ENCODE results near the gene SEMA5A. TPM values are rescaled to one million over a fixed set of nuclear protein-coding genes. Genes with fewer than 3 reads are reported as not detected.

SEMA5A gene
- total and polyA plus RNA-seq, 2 donors (not counting 1 experiment from before 2014, with no cell fraction given) = not detected

GRCh38 chr5:9186069-9186468 is 359.8 kb downstream of the SEMA5A start:
- Histone ChIP-seq H3K4me2 (replicated peaks; ENCODE audit: low read depth, low read length, poor library complexity, severe bottlenecking) (no peak overlapping the region), H3K79me2 (ENCODE audit: control insufficient read depth, insufficient read depth, low read length) (no peaks in the 10 kb centered on the region), H3K4me1 (ENCODE audit: control insufficient read depth in 2 of 2, insufficient read depth in 2 of 2, low read length in 2 of 2) (no peaks in the 10 kb centered on the region), H3K4me3 (ENCODE audit: control extremely low read depth in 1 of 5, extremely low read depth in 1 of 5, insufficient read depth in 1 of 5, low read depth in 2 of 5, low read length in 4 of 5) (no peak overlapping the region), H4K20me1 (ENCODE audit: control insufficient read depth, insufficient read depth, low read length, poor library complexity, severe bottlenecking) (no peaks in the 10 kb centered on the region), H2AFZ (ENCODE audit: insufficient read depth, low read depth, low read length, poor library complexity, severe bottlenecking) (no peak overlapping the region), H3K9me3 (ENCODE audit: control extremely low read depth in 1 of 3, control insufficient read depth in 2 of 3, insufficient read depth in 1 of 3, low read length in 2 of 3) (peaks cover 0 to 2% (median 0%) of the 10 kb centered on the region in 3 donors), H3K36me3 (replicated peaks in 1 of 2; ENCODE audit: control extremely low read depth in 1 of 2, control insufficient read depth in 1 of 2, extremely low read depth in 1 of 2, insufficient read depth in 2 of 2, low read length in 1 of 2) (no peaks in the 10 kb centered on the region), H3K27me3 (replicated peaks in 1 of 4; ENCODE audit: control extremely low read depth in 1 of 4, control insufficient read depth in 3 of 4, insufficient read depth in 4 of 4, low read length in 3 of 4) (no peaks in the 10 kb centered on the region), H3K27ac (ENCODE audit: low read length in 2 of 2) (no peak overlapping the region), H3K9ac (ENCODE audit: low read length) (no peak overlapping the region)
- POLR2A ChIA-PET = no interaction called here
- CTCF ChIA-PET = no interaction called here
- H3K27me3 Mint-ChIP-seq = peaks cover 4% of the 10 kb centered on the region
- H3K4me3 Mint-ChIP-seq = no peak overlapping the region
- no peak overlapping the region for H3K27ac Mint-ChIP-seq
- TF ChIP-seq EZH2 (IDR thresholded peaks at IDR 0.05; ENCODE audit: borderline replicate concordance, insufficient read depth, low read depth, low read length, poor library complexity, severe bottlenecking) = no peak
- TF ChIP-seq CTCF (IDR thresholded peaks at IDR 0.05) = no peak
- intact Hi-C loops (cut with micrococcal nuclease) = no loop called here
- no peak for DNase-seq
- ATAC-seq (ENCODE audit: low read depth) = no peak
- no CpG with 5 or more reads among the region's 1 CpG for WGBS (ENCODE audit: insufficient coverage)
- no peaks in the 10 kb centered on the region for H3K4me1 Mint-ChIP-seq
- no peaks in the 10 kb centered on the region for H3K9me3 Mint-ChIP-seq (ENCODE audit: insufficient read depth)

DNA sequence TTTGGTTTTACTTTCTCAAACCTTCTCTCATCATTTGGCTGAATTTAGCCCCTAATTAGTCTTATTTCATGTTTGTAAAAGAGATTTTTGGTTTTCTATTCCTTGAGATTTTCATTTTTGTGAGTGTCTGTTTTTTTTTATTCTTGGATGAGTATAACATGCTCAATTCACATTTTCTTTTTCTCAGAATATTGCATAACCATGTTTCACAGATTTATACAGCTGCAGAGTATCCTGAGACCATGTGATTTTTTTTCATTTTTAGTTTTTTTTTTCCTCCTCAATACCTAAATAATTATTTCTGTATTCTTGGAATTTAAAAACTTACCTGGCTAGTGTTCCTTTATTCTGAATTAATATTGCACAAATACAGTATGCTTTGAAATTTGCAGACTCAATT is 361.9 kb downstream of the SEMA5A start:
- H2AFZ ChIP-seq (ENCODE audit: insufficient read depth, low read depth, low read length, poor library complexity, severe bottlenecking) = no peak overlapping the region
- no peak overlapping the region for H3K9ac ChIP-seq (ENCODE audit: low read length)
- Mint-ChIP-seq H3K27ac (no peak overlapping the region), H3K9me3 (ENCODE audit: insufficient read depth) (no peaks in the 10 kb centered on the region), H3K4me1 (no peaks in the 10 kb centered on the region), H3K27me3 (peaks cover 4% of the 10 kb centered on the region), H3K4me3 (no peak overlapping the region)
- H3K4me1 ChIP-seq (ENCODE audit: control insufficient read depth in 2 of 2, insufficient read depth in 2 of 2, low read length in 2 of 2) = no peaks in the 10 kb centered on the region
- peaks cover 0 to 2% (median 0%) of the 10 kb centered on the region in 3 donors for H3K9me3 ChIP-seq (ENCODE audit: control extremely low read depth in 1 of 3, control insufficient read depth in 2 of 3, insufficient read depth in 1 of 3, low read length in 2 of 3)
- DNase-seq (no peak), ATAC-seq (ENCODE audit: low read depth) (no peak)
- no peaks in the 10 kb centered on the region for H3K27me3 ChIP-seq (replicated peaks in 1 of 4; ENCODE audit: control extremely low read depth in 1 of 4, control insufficient read depth in 3 of 4, insufficient read depth in 4 of 4, low read length in 3 of 4)
- no peak overlapping the region for H3K27ac ChIP-seq (ENCODE audit: low read length in 2 of 2)
- no peaks in the 10 kb centered on the region for H3K36me3 ChIP-seq (replicated peaks in 1 of 2; ENCODE audit: control extremely low read depth in 1 of 2, control insufficient read depth in 1 of 2, extremely low read depth in 1 of 2, insufficient read depth in 2 of 2, low read length in 1 of 2)
- CTCF ChIA-PET = no interaction called here
- H3K4me3 ChIP-seq (ENCODE audit: control extremely low read depth in 1 of 5, extremely low read depth in 1 of 5, insufficient read depth in 1 of 5, low read depth in 2 of 5, low read length in 4 of 5) = no peak overlapping the region
- H4K20me1 ChIP-seq (ENCODE audit: control insufficient read depth, insufficient read depth, low read length, poor library complexity, severe bottlenecking) = no peaks in the 10 kb centered on the region
- H3K4me2 ChIP-seq (replicated peaks; ENCODE audit: low read depth, low read length, poor library complexity, severe bottlenecking) = no peak overlapping the region
- TF ChIP-seq CTCF (IDR thresholded peaks at IDR 0.05) = no peak
- TF ChIP-seq EZH2 (IDR thresholded peaks at IDR 0.05; ENCODE audit: borderline replicate concordance, insufficient read depth, low read depth, low read length, poor library complexity, severe bottlenecking) = no peak
- intact Hi-C loops (cut with micrococcal nuclease) = no loop called here
- no peaks in the 10 kb centered on the region for H3K79me2 ChIP-seq (ENCODE audit: control insufficient read depth, insufficient read depth, low read length)
- POLR2A ChIA-PET = no interaction called here

Measured in B cell (primary cell).